Activated T-helper 1 cell treated with anti-CD3 and anti-CD28 coated beads, Interleukin-12 subunit alpha, Interleukin-12 subunit beta, Interleukin-2, Interleukin-4 antibody, amounts not matched to agents 30 ng/mL and 10 ng/mL and 1 ng/mL, durations not matched to agents 14 hours and 24 hours and 36 hours (primary cell): Measurements from ENCODE around the gene DUSP1. TPM values are rescaled to one million over a fixed set of nuclear protein-coding genes. Genes with fewer than 3 reads are reported as not detected.

Experiments used
- DNase-seq: peaks from one replicate; pipeline ENCODE4 v3.0.0; 2021; ENCODE audit warnings: low spot score
- H3K27ac Mint-ChIP-seq: one replicate; pipeline ENCODE4 v1.8.0; 2021; ENCODE audit warnings: mild to moderate bottlenecking, mixed read lengths
- H3K27me3 Mint-ChIP-seq: one replicate; pipeline ENCODE4 v1.8.0; 2022; ENCODE audit warnings: mild to moderate bottlenecking, moderate library complexity, mixed read lengths; ENCODE audit not compliant: insufficient read depth
- H3K36me3 Mint-ChIP-seq: one replicate; pipeline ENCODE4 v1.8.0; 2021; ENCODE audit warnings: low read depth, mixed read lengths
- H3K4me1 Mint-ChIP-seq: one replicate; pipeline ENCODE4 v1.8.0; 2021; ENCODE audit warnings: low read depth, mixed read lengths
- H3K4me3 Mint-ChIP-seq: one replicate; pipeline ENCODE4 v1.8.0; 2021; ENCODE audit warnings: mild to moderate bottlenecking, moderate library complexity, mixed read lengths
- H3K9me3 Mint-ChIP-seq: one replicate; pipeline ENCODE4 v1.8.0; 2021; ENCODE audit warnings: mixed read lengths
- intact Hi-C: fragments of 100-400 bp; cut with micrococcal nuclease; formaldehyde crosslinking; loops from one replicate; pipeline ENCODE4 v1.15.1; 2024
- total RNA-seq: library from RNA; stranded (reverse); gene quantifications from 2 replicates; pipeline ENCODE4 v1.2.3, GENCODE V29; 2022

Gene DUSP1
- total RNA-seq, 1 donor from 2014 or later, result 12.5 TPM

DNA sequence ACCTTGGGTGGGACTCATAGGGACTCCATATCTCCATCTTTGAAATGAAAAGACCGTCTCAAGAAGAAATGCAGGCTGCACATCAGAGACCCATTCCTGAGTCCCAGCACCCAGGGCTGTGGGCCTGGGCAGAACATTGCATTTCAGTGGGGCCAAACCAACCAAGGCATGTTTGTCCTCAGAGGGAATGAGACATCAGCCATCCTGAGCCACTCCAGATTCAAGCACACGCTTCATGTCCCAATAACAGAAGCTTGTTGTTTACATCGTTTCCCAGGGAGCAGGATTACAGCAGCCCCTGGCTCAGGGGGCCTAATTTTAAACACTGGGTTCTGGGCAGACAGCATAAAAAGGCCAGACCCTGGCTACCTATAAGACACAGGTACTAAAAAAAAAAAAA is 24.3 kb downstream of the DUSP1 start:
- Mint-ChIP-seq H3K9me3 (peaks cover 9% of the 10 kb centered on the region), H3K4me1 (no peaks in the 10 kb centered on the region)

DNA sequence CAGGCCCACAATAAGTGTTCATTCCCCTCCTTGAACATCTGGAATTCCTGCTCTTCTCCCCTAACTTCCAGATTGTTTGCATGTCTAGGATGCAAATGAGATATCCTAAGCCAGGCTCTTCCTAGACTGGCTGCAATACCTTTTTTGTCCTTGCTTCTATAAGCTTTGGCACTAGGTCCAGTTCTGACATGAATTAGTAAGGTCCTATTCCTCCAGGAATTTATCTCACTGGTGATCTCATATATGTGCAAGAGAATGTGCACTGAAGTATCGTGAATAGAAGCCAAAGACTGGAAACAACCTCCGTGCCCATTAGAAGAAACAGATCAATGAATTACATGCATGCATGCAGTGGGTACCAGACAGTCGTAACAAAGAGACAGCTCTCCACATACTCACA is 25.2 kb downstream of the DUSP1 start:
- intact Hi-C loops, result no loop called here
- H3K27ac Mint-ChIP-seq, result no peak overlapping the region

More for the DNA sequence above, 24.3 kb downstream of the DUSP1 start:
- H3K4me3 Mint-ChIP-seq, result no peak overlapping the region
- no peaks in the 10 kb centered on the region for H3K36me3 Mint-ChIP-seq
- no peak for DNase-seq
- H3K27me3 Mint-ChIP-seq, result peaks cover 2% of the 10 kb centered on the region
- H3K27ac Mint-ChIP-seq, result no peak overlapping the region
- intact Hi-C loops, result no loop called here

DNA sequence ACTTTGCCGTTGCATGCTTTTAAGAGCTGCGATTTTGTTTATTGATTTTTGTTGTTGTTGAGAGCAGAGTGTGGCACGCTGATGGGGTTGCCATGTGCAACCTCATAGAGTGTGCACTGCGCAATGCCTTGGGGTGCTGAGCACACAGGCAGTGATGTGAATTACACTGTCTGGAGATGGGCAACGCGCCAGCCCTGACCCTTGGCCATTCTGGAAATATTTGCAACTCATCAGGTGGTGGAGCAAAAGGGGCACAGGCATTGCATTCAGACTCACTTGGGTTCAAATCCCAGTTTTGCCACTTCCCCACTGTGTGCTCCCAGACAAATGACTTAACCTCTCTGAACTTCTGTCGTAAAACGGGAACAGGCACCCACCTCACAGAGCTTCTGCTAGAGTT is 25.6 kb downstream of the DUSP1 start:
- Mint-ChIP-seq H3K27ac (no peak overlapping the region), H3K36me3 (no peaks in the 10 kb centered on the region), H3K27me3 (peaks cover 2% of the 10 kb centered on the region), H3K9me3 (peaks cover 9% of the 10 kb centered on the region), H3K4me1 (no peaks in the 10 kb centered on the region), H3K4me3 (no peak overlapping the region)
- intact Hi-C loops, result no loop called here
- no peak for DNase-seq

More for the DNA sequence above, 25.2 kb downstream of the DUSP1 start:
- DNase-seq, result no peak
- Mint-ChIP-seq H3K27me3 (peaks cover 2% of the 10 kb centered on the region), H3K4me1 (no peaks in the 10 kb centered on the region), H3K4me3 (no peak overlapping the region), H3K36me3 (no peaks in the 10 kb centered on the region), H3K9me3 (peaks cover 9% of the 10 kb centered on the region)

DNA sequence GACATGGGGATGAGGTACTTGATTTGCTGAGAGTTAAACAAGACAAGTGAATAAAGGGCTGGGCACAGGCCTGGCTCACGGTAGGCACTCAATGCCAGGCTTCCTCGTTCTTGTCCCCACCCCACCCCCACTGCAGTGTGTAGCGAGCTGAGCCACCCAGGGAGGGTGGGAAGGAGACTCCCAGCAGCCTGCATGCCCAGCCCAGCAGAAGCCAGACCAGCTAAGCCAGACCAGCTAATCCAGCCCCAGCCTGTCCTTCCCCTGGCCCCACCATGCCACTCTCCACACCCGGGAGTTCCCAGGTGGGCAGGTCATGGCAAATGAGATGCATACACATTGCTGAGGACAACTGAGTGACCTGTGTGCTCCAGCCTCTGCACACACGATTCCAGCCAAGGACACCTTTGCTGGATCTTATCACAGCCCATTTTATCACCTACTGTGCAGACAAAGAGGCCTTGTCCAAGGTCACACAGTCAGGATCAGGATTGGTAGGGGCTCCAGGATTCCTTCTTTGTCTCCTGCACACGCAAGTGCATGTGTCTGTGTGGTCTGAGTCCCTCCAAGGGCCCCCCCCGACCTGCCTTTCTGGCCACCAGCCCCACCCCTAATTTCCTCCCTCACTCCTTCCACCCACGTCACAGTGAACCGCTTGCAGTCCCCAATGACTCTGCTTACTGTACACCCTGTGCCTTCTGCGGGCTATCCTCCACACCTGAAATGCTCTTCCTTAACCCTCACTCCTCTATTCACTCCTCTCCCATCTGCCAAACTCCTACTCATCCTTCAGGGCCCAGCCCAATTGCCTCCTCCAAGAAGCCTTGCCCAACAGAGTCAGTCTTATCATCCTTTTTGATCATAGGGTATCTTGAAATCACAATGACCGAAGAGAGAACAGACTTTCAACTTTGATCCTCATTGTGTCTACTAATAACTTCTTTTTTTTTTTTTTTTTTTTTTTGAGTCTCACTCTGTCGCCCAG is 26.6 kb downstream of the DUSP1 start:
- no peak overlapping the region for H3K27ac Mint-ChIP-seq
- H3K4me1 Mint-ChIP-seq, result no peaks in the 10 kb centered on the region
- no peaks in the 10 kb centered on the region for H3K36me3 Mint-ChIP-seq
- intact Hi-C loops, result no loop called here
- peaks cover 9% of the 10 kb centered on the region for H3K9me3 Mint-ChIP-seq
- H3K4me3 Mint-ChIP-seq, result no peak overlapping the region
- DNase-seq, result no peak
- peaks cover 2% of the 10 kb centered on the region for H3K27me3 Mint-ChIP-seq

DNA sequence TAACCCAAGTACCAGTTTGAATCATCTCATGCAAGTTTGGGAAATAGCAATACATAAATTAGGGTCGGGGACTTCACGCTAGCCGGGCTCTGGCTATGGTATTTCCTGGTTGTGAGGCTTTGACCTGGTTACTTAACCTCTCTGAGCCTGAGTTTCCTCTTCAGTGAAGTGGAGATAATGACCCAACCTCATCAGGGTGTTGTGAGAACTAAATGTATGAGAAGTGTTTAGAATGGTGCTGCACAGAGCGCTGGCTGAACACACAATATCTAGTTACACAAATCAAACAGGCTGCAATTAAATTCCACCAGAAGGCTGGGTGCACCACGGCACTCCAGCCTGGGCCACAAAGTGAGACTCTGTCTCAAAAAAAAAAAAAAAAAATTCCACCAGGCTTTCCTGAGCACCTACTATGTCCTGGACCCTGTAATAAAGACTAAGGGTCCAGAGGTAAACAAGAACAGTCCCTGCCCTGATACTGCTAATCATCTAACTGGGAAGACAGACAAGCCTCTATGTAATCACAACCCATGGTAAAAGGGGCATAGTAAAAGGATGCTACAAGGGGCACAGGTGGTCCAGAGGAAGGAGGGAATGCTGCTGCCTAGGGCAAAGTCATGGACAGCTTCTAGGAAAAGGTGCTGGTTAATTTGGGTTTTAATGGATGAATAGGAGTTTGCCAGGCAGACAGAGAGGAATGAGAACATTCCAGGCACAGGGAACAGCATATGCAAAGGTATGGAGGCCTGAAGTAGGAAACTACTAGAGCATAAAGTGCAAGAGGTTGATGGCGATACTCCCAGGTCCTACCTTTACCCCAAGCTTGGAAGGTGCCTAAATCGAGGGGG is 27.7 kb downstream of the DUSP1 start:
- peaks cover 9% of the 10 kb centered on the region for H3K9me3 Mint-ChIP-seq
- H3K27ac Mint-ChIP-seq, result no peak overlapping the region
- H3K4me3 Mint-ChIP-seq, result no peak overlapping the region
- DNase-seq, result no peak
- intact Hi-C loops, result no loop called here
- no peaks in the 10 kb centered on the region for H3K36me3 Mint-ChIP-seq
- peaks cover 2% of the 10 kb centered on the region for H3K27me3 Mint-ChIP-seq
- no peaks in the 10 kb centered on the region for H3K4me1 Mint-ChIP-seq

DNA sequence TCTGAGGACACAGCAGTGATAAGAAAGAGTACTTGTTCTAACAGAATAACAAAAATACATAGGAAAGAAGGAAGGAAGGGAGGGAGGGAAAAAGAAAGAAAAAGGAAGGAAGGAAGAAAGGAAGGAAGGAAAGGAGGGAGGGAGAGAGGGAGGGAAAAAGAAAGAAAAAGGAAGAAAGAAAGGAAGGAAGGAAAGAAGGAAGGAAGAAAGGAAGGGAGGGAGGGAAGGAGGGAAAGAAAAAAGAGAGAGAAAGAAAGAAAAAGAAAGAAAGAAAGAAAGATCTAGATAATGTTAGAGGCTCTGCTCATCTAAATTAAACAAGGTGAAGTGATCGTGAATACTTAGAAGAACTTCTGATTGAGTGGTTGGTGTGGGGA is 29.8 kb downstream of the DUSP1 start:
- Mint-ChIP-seq H3K9me3 (no peaks in the 10 kb centered on the region), H3K27ac (no peak overlapping the region), H3K36me3 (no peaks in the 10 kb centered on the region), H3K27me3 (peaks cover 2% of the 10 kb centered on the region), H3K4me1 (no peaks in the 10 kb centered on the region), H3K4me3 (no peak overlapping the region)
- DNase-seq, result no peak
- intact Hi-C loops, result no loop called here

DNA sequence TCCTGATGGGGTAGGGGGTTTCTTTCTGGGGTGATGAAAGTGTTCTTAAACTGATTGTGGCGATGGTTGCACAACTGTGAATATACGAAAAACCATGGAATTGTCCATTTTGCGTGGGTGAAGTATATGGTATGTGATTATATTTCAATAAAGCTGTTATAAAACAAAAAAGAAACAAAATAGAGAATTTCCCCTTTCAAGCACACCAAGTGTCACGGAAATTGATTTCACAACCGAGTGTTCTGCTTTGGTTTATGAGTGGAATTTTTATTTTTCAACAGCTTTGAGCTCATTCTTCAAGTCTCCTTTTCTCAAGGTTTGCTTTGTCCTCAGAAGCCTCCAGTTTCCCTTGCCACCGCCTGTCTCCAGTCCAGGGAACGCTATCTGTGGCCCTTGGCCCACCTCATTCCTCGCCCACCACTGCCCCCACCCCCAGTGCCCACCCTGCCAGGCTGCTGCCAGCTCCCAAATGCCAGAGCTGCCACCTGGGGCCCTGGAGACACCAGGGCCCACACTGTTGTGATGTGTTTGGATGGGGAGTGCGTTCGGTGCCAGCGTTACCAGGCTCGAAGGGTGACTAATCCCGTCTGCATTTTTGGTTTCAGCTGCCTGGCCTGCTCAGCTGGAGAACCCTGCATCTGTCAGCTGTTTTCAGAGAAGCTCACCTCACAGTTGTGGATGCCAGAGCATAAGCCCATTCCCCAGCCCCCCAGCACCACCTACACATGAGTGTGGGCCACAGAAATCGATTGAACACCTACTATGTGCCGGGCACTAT is 30.4 kb downstream of the DUSP1 start:
- H3K9me3 Mint-ChIP-seq, result no peaks in the 10 kb centered on the region
- no peaks in the 10 kb centered on the region for H3K36me3 Mint-ChIP-seq
- H3K4me1 Mint-ChIP-seq, result no peaks in the 10 kb centered on the region
- no peak overlapping the region for H3K4me3 Mint-ChIP-seq
- no peak for DNase-seq
- H3K27me3 Mint-ChIP-seq, result peaks cover 2% of the 10 kb centered on the region
- no peak overlapping the region for H3K27ac Mint-ChIP-seq
- intact Hi-C loops, result no loop called here

DNA sequence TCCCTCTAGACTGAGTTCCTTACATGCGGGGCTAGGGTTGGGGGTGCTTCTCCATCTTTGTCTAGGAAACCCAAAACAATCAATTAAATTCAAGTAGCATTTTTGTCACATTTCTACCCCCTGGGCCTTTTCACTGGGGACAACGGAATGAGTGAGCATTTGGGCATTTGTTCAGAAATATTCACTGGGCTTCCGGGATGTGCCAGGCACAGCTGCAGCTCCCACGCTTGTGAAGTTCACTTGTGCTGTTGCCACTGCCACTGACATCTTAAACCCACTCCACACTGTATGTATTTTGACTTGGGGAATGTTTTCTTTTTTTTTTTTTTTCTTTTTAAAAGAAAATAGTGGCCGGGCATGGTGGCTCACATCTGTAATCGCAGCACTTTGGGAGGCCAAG is 31.6 kb downstream of the DUSP1 start:
- Mint-ChIP-seq H3K27me3 (peaks cover 2% of the 10 kb centered on the region), H3K27ac (no peak overlapping the region), H3K4me1 (no peaks in the 10 kb centered on the region), H3K4me3 (no peak overlapping the region), H3K36me3 (no peaks in the 10 kb centered on the region), H3K9me3 (no peaks in the 10 kb centered on the region)
- intact Hi-C loops, result no loop called here
- no peak for DNase-seq

DNA sequence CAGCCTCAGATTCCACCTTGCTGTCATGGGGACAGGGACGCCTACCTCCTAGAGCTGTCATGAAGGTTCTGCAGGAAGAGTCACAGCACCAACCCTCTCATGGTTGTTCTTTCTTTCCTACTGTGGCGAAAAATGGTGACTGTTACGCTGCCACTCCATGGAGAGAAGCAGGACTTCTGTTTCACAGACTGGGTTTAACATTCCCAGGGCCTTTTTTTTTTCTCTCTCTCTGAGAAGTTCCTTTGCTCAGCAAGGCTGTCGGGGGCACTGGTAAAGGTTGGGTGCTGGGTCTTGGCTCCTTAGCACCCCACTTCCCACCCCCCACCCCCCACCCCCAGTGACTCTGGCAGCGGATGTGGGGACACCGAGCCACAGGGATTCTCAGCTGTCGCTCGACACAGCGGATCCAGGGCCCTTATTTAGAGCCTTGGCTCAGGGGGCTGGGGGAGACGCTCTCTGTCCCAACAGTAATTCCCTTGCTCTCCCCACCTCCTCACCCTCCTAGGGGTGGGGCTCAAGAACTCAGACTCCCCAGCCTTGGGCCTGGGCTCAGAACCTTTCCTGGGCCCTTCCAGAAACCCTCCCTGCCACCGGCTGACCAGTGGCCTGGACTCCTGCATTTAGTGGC is 34.4 kb downstream of the DUSP1 start:
- no peak overlapping the region for H3K27ac Mint-ChIP-seq
- no peak for DNase-seq
- H3K27me3 Mint-ChIP-seq, result peaks cover 4% of the 10 kb centered on the region
- H3K4me3 Mint-ChIP-seq, result no peak overlapping the region
- H3K9me3 Mint-ChIP-seq, result no peaks in the 10 kb centered on the region
- H3K4me1 Mint-ChIP-seq, result no peaks in the 10 kb centered on the region
- no peaks in the 10 kb centered on the region for H3K36me3 Mint-ChIP-seq
- intact Hi-C loops, result no loop called here

DNA sequence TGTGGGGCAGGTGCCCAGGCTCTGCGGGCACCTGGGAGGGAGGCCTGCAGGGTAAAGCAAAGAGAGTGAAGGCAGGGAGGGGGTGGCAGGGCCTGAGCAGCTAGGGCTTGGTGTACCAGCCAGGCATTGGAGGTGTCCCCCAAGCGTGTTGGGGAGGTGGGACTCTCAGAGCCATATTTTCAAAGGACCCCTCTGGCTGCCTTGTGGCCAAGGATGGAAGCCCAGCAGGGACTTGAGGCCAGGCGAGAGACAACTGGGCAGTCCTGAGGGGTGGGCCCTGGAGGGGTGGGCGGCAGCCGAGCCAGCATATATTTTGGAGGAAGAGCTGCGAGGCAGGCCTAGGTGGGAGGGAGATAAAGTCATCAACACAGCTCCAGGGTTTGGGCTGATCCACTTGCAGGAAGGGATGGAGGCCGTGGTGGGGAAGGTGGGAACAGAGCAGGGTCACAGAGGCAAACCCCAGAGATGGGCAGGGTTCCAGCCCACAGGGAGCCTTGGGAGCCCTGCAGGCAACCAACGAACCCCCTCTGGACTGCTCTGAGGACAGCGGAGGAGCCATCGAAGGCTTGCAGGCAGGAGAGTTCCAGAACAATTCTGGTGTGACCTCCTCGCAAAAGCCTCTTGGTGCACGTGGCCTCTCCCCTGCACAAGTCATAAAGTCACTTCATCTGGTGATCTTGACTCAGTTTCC is 35.7 kb downstream of the DUSP1 start:
- Mint-ChIP-seq H3K36me3 (no peaks in the 10 kb centered on the region), H3K4me1 (no peaks in the 10 kb centered on the region), H3K4me3 (no peak overlapping the region), H3K27me3 (peaks cover 3% of the 10 kb centered on the region), H3K9me3 (no peaks in the 10 kb centered on the region), H3K27ac (no peak overlapping the region)
- intact Hi-C loops, result no loop called here
- DNase-seq, result no peak

DNA sequence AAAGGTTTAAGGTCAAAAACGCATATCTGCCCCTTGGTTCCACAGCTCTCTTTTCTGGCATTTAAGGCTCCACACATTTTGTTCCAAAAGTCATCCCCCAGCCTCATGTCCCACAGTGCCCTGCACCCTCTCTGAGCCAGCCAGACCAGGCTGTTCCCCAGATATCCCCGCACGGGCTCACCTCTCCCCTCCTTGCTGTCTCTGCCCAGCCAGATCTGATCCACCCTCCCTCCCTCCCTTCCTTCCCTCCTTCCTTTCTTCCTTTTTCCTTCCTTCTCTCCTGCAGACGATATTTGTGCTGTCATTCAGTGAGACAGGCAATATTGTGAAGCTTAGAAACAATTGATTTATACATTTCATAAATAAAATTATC is 37.0 kb downstream of the DUSP1 start:
- peaks cover 3% of the 10 kb centered on the region for H3K27me3 Mint-ChIP-seq
- H3K4me3 Mint-ChIP-seq, result no peak overlapping the region
- no peaks in the 10 kb centered on the region for H3K9me3 Mint-ChIP-seq
- intact Hi-C loops, result no loop called here
- H3K4me1 Mint-ChIP-seq, result no peaks in the 10 kb centered on the region
- no peak for DNase-seq
- H3K27ac Mint-ChIP-seq, result no peak overlapping the region
- H3K36me3 Mint-ChIP-seq, result no peaks in the 10 kb centered on the region
